Measurements from ENCODE around the gene CTNS. TPM values are rescaled to one million over a fixed set of nuclear protein-coding genes. Genes with fewer than 3 reads are reported as not detected.

CTNS gene
- 10.4 to 14.3 TPM (median 13.8 TPM) in 5 replicates for total RNA-seq (2022; extraction: Qiagen RNA extraction)

DNA sequence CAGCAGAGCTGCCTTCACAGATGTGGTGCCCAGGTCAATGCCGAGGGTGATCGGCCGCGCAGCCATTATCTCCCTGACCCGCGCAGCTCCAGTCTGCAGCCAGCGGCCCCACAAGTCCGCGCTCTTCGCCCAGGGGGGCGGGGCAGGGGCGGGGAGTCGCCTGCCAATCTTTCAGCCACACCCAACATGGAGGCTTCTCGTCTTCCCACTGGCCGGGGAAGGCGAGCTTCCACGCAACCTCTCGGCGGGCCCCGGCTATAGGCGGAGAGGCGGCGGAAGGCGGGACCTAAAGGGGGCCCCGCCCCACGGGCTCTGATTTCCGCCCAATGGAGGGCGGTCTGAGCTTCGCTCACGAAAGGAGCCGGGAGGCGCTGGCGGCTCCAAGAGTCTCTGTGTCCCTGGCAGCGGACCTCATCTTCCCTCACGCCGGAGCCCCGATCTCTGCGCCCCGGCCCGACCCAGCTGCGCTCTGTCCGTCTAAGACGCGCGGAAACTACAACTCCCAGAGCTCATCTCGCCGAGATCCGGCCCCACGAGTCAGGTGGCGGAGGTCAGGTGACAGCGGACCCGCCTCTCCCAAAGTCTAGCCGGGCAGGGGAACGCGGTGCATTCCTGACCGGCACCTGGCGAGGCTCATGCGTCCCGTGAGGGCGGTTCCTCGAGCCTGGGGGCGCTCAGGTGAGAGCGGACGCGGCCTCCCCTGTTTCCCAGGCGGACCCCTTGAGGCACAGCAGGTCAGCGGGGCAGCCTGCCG is at the start of gene CTNS, which contains the start of gene SHPK:
TSS of gene CTNS (plus strand) at position 607 of the 754 bp plus-strand sequence. CDS start 3,447 bp downstream, outside the sequence.
TSS of gene SHPK (minus strand) at position 97 of the 754 bp plus-strand sequence. CDS start at position 66, 31 bp downstream.

DNA sequence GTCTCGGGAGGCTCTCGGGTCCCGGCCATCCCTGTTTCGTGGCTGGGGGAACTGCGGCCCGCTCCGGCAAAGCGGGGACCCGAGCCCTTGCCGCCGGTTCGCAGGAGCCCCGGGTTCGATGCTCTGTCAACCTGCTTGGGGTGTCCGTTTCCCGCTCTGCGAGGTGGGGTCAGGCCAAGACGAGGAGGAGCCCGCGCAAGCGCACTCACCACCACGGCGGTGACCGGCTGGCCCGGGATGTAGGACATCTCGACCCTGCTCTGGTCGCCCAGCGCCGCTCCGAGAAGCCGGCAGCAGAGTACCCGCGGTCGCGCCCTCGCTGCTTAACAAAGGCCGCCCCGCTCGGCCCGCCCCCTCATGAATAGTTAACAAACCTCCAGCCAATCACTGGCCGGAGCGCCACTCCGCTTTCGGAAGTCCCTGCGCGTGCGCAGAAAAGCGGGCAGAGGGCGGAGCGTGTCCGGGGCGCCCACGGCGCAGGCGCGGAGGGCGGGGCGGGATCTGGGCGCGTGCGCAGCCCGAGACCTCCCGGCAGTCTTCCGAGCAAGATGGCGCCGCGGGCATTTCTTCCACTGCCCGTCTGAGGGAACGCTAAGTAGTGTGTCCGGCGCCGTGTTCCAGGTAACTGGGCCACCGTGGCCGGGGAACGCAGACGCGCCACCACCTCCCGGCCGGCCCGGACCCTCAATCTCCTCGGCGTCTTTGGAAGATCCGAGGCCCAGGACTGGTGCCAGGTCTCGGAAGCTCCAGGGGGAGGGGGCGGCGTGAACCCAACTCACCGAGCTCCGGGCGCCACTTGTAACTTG is 31.9 kb downstream of the CTNS start, which contains the start of the genes EMC6 and TAX1BP3:
TSS of gene EMC6 (plus strand) at position 534 of the 806 bp plus-strand sequence. CDS start 335 bp downstream, outside the sequence.
TSS of gene TAX1BP3 (minus strand) at position 300 of the 806 bp plus-strand sequence. CDS start at position 248, 52 bp downstream.

GRCh38 chr17:3695723-3696411 is 59.3 kb downstream of the CTNS start, which contains the start of gene P2RX5:
Gene P2RX5, minus strand, starts transcription at chr17:3696155. Its CDS starts 150 bp downstream, at chr17:3696005.

Other genes starting within 250 kb of the CTNS start
- gene OR1E1, start 238.3 kb upstream of the CTNS start, total RNA-seq (2022; extraction: Qiagen RNA extraction) = not detected in 5 replicates
- gene OR3A3, start 225.4 kb upstream of the CTNS start, total RNA-seq (2022; extraction: Qiagen RNA extraction) = not detected in 5 replicates
- not detected in 5 replicates for gene OR1E2, start 202.9 kb upstream of the CTNS start, total RNA-seq (2022; extraction: Qiagen RNA extraction)
- not detected in 5 replicates for gene SPATA22, start 164.9 kb upstream of the CTNS start, total RNA-seq (2022; extraction: Qiagen RNA extraction)
- gene ASPA, start 160.8 kb upstream of the CTNS start, total RNA-seq (2022; extraction: Qiagen RNA extraction) = not detected in 5 replicates
- gene TRPV3, start 78.9 kb upstream of the CTNS start, total RNA-seq (2022; extraction: Qiagen RNA extraction) = 0.22 to 0.59 TPM (median 0.28 TPM) in 5 replicates
- gene TRPV1, start 27.3 kb upstream of the CTNS start, total RNA-seq (2022; extraction: Qiagen RNA extraction) = 3.5 to 5.3 TPM (median 4.3 TPM) in 5 replicates
- 12.2 to 17.4 TPM (median 16.1 TPM) in 5 replicates for gene SHPK, start 510 bp upstream of the CTNS start, total RNA-seq (2022; extraction: Qiagen RNA extraction)
- 283 to 347 TPM (median 340 TPM) in 5 replicates for gene TAX1BP3, start 31.8 kb downstream of the CTNS start, total RNA-seq (2022; extraction: Qiagen RNA extraction)
- 102 to 161 TPM (median 154 TPM) in 5 replicates for gene EMC6, start 32.1 kb downstream of the CTNS start, total RNA-seq (2022; extraction: Qiagen RNA extraction)
- 17.8 to 24.2 TPM (median 23.5 TPM) in 5 replicates for gene P2RX5, start 59.4 kb downstream of the CTNS start, total RNA-seq (2022; extraction: Qiagen RNA extraction)
- gene HASPIN, start 87.1 kb downstream of the CTNS start, total RNA-seq (2022; extraction: Qiagen RNA extraction) = 11.9 to 13.9 TPM (median 12.3 TPM) in 5 replicates
- gene ITGAE, start 164.4 kb downstream of the CTNS start, total RNA-seq (2022; extraction: Qiagen RNA extraction) = 93.9 to 98.5 TPM (median 95.1 TPM) in 5 replicates
- gene NCBP3, start 209.5 kb downstream of the CTNS start, total RNA-seq (2022; extraction: Qiagen RNA extraction) = 27.5 to 31.2 TPM (median 30.0 TPM) in 5 replicates